Measurements from ENCODE around the gene TP73. TPM values are rescaled to one million over a fixed set of nuclear protein-coding genes. Genes with fewer than 3 reads are reported as not detected.

TP73 gene
- total RNA-seq, 1 donor from 2014 or later, result 0.05 TPM

DNA sequence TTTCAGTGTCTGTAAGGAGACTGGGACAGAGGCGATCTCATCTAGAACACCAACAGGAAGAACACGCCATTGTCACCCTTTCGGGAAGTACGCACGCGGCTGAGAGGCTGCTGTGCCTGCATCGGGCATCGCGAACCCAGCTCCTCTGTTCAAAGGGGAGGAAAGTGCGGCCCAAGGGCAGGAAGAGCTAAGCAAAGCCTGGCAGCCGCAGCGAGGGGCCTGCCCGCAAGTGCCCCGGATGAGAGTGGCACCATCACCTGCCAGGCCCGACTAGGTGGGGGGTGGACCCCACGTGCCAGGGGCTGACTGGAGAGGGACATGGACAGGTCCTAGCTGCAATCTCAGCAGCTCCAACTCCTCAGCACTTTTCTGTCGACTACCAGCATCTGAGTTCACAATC lies 20.0 kb upstream of the TP73 start:
- TF ChIP-seq, protein P1, sequence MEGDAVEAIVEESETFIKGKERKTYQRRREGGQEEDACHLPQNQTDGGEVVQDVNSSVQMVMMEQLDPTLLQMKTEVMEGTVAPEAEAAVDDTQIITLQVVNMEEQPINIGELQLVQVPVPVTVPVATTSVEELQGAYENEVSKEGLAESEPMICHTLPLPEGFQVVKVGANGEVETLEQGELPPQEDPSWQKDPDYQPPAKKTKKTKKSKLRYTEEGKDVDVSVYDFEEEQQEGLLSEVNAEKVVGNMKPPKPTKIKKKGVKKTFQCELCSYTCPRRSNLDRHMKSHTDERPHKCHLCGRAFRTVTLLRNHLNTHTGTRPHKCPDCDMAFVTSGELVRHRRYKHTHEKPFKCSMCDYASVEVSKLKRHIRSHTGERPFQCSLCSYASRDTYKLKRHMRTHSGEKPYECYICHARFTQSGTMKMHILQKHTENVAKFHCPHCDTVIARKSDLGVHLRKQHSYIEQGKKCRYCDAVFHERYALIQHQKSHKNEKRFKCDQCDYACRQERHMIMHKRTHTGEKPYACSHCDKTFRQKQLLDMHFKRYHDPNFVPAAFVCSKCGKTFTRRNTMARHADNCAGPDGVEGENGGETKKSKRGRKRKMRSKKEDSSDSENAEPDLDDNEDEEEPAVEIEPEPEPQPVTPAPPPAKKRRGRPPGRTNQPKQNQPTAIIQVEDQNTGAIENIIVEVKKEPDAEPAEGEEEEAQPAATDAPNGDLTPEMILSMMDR (IDR thresholded peaks at IDR 0.05), result no peak
- Mint-ChIP-seq H3K4me1 (ENCODE audit: low read depth) (no peaks in the 10 kb centered on the region), H3K27ac (ENCODE audit: unreplicated experiment) (no peak overlapping the region), H3K27me3 (ENCODE audit: low read depth) (no peaks in the 10 kb centered on the region), H3K9me3 (ENCODE audit: low read depth) (no peaks in the 10 kb centered on the region), H3K4me3 (ENCODE audit: unreplicated experiment) (no peak overlapping the region), H3K36me3 (ENCODE audit: low read depth) (peaks cover 27% of the 10 kb centered on the region)
- peak; percentile 88 for DNase-seq (ENCODE audit: low spot score)

- peaks cover 27% of the 10 kb centered on the region for H3K36me3 Mint-ChIP-seq (ENCODE audit: low read depth)
- TF ChIP-seq, protein P1 (IDR thresholded peaks at IDR 0.05), result no peak
- H3K4me3 Mint-ChIP-seq (ENCODE audit: unreplicated experiment), result no peak overlapping the region
- no peaks in the 10 kb centered on the region for H3K4me1 Mint-ChIP-seq (ENCODE audit: low read depth)
- DNase-seq (ENCODE audit: low spot score), result peak; percentile 72
- H3K27me3 Mint-ChIP-seq (ENCODE audit: low read depth), result no peaks in the 10 kb centered on the region
- no peak overlapping the region for H3K27ac Mint-ChIP-seq (ENCODE audit: unreplicated experiment)
- no peaks in the 10 kb centered on the region for H3K9me3 Mint-ChIP-seq (ENCODE audit: low read depth)
Measured at GRCh38 chr1:3632716-3633343, 19.5 kb upstream of the TP73 start.

GRCh38 chr1:3633344-3634058 lies 18.8 kb upstream of the TP73 start:
- Mint-ChIP-seq H3K27me3 (ENCODE audit: low read depth) (no peaks in the 10 kb centered on the region), H3K4me3 (ENCODE audit: unreplicated experiment) (no peak overlapping the region), H3K9me3 (ENCODE audit: low read depth) (no peaks in the 10 kb centered on the region), H3K4me1 (ENCODE audit: low read depth) (no peaks in the 10 kb centered on the region), H3K27ac (ENCODE audit: unreplicated experiment) (no peak overlapping the region), H3K36me3 (ENCODE audit: low read depth) (peaks cover 31% of the 10 kb centered on the region)
- peak; percentile 93 for DNase-seq (ENCODE audit: low spot score)
- TF ChIP-seq, protein P1 (IDR thresholded peaks at IDR 0.05), result no peak

GRCh38 chr1:3634059-3634800 lies 18.1 kb upstream of the TP73 start:
- Mint-ChIP-seq H3K9me3 (ENCODE audit: low read depth) (no peaks in the 10 kb centered on the region), H3K36me3 (ENCODE audit: low read depth) (peaks cover 28% of the 10 kb centered on the region), H3K27ac (ENCODE audit: unreplicated experiment) (no peak overlapping the region), H3K4me1 (ENCODE audit: low read depth) (no peaks in the 10 kb centered on the region), H3K27me3 (ENCODE audit: low read depth) (no peaks in the 10 kb centered on the region), H3K4me3 (ENCODE audit: unreplicated experiment) (no peak overlapping the region)
- TF ChIP-seq, protein P1 (IDR thresholded peaks at IDR 0.05), result no peak
- peak; percentile 75 for DNase-seq (ENCODE audit: low spot score)

DNA sequence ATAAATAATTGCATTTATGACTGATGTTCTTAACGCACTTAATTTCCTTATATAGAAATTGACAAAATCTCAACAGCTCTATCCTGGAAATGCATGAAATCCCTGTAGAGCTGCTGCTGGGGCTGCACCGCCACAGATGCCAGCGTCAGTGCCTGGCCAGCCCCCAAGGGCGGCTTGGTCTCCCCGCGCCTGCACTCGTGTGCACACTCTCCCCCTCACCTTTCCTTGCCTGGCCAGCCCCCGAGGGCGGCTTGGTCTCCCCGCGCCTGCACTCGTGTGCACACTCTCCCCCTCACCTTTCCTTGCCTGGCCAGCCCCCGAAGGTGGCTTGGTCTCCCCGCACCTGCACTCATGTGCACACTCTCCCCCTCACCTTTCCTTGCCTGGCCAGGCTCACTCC lies 16.2 kb upstream of the TP73 start:
- Mint-ChIP-seq H3K36me3 (ENCODE audit: low read depth) (peaks cover 28% of the 10 kb centered on the region), H3K4me1 (ENCODE audit: low read depth) (no peaks in the 10 kb centered on the region), H3K27ac (ENCODE audit: unreplicated experiment) (no peak overlapping the region), H3K27me3 (ENCODE audit: low read depth) (no peaks in the 10 kb centered on the region), H3K4me3 (ENCODE audit: unreplicated experiment) (no peak overlapping the region), H3K9me3 (ENCODE audit: low read depth) (no peaks in the 10 kb centered on the region)
- DNase-seq (ENCODE audit: low spot score), result peak; percentile 59
- TF ChIP-seq, protein P1 (IDR thresholded peaks at IDR 0.05), result no peak
